Panc1 (cell line): ENCODE results near the gene KAZN. TPM values are rescaled to one million over a fixed set of nuclear protein-coding genes. Genes with fewer than 3 reads are reported as not detected.

Experiments
- ATAC-seq: fragments of 200-7000 bp; cut with Tn5 transposase; 2 replicates; pipeline ENCODE4 v1.9.1; 2020; ENCODE audit warnings: mild to moderate bottlenecking, moderate library complexity
- BruUV-seq: library from RNA; stranded (reverse); fragments of 400-500 nt; replicated peaks from 2 replicates; lab custom pipeline; 2021; lab: Mats Ljungman, UMichigan
- CTCF ChIA-PET: fragments of 300-600 bp; sonication (Branson Sonifier 250); formaldehyde crosslinking; loops from one replicate; lab custom pipeline; 2022; ENCODE audit warnings: antibody characterized with exemption; lab: Charles Lee
- POLR2A ChIA-PET: fragments of 300-600 bp; sonication (Branson Sonifier 250); formaldehyde crosslinking; loops from one replicate; lab custom pipeline; 2022; ENCODE audit warnings: antibody characterized with exemption; lab: Charles Lee
- DNase-seq: peaks from one replicate; pipeline ENCODE4 v3.0.0-alpha.2; 2010; ENCODE audit warnings: low read depth, low spot score
- H3K27ac ChIP-seq: 2 replicates; pipeline ENCODE4 v1.5.1; 2011; ENCODE audit warnings: mild to moderate bottlenecking, low read length, inconsistent platforms
- H3K27me3 ChIP-seq: fragments of 200-500 bp; sonication (Bioruptor generic); 2 replicates; pipeline ENCODE4 v1.6.0; 2014; ENCODE audit warnings: low read length, inconsistent platforms; ENCODE audit not compliant: control insufficient read depth, insufficient read depth
- H3K36me3 ChIP-seq: fragments of 200-500 bp; sonication (Bioruptor generic); 2 replicates; pipeline ENCODE4 v1.5.1; 2014; ENCODE audit warnings: inconsistent platforms, mild to moderate bottlenecking, low read length, moderate library complexity; ENCODE audit not compliant: control insufficient read depth, insufficient read depth
- H3K4me1 ChIP-seq: 2 replicates; pipeline ENCODE4 v1.5.1; 2011; ENCODE audit warnings: inconsistent platforms, mild to moderate bottlenecking, low read length, moderate library complexity; ENCODE audit not compliant: control insufficient read depth, insufficient read depth
- H3K4me3 ChIP-seq, 2 experiments: 2 replicates each; pipeline ENCODE4 v1.5.1; 2011 to 2012; ENCODE audit warnings: low read depth in 2 of 2, low read length in 2 of 2, mild to moderate bottlenecking in 2 of 2, inconsistent platforms in 1 of 2, moderate library complexity in 1 of 2
- H3K9me3 ChIP-seq: fragments of 200-500 bp; sonication (Bioruptor generic); 2 replicates; pipeline ENCODE4 v1.5.1; 2014; ENCODE audit warnings: low read depth, mild to moderate bottlenecking, inconsistent platforms, low read length, moderate library complexity; ENCODE audit not compliant: control insufficient read depth, insufficient read depth
- CTCF ChIP-seq: fragments of 450-650 bp; IDR thresholded peaks from 2 replicates; pipeline ENCODE4 v1.5.1; 2017; ENCODE audit warnings: mild to moderate bottlenecking
- POLR2AphosphoS5 ChIP-seq: IDR thresholded peaks from 2 replicates; pipeline ENCODE4 v1.6.1; 2012; ENCODE audit warnings: mild to moderate bottlenecking, low read depth, low read length, moderate library complexity
- REST ChIP-seq, 2 experiments: IDR thresholded peaks; 2 replicates each; pipeline ENCODE4 v1.6.1; 2011 to 2012; ENCODE audit warnings: low read depth in 2 of 2, control low read depth in 1 of 2, low read length in 1 of 2, mild to moderate bottlenecking in 1 of 2, moderate library complexity in 1 of 2; ENCODE audit not compliant: insufficient read depth in 1 of 2
- SIN3A ChIP-seq: IDR thresholded peaks from 2 replicates; pipeline ENCODE4 v1.6.1; 2012; ENCODE audit warnings: low read depth, mild to moderate bottlenecking, low read length, moderate library complexity, borderline replicate concordance; ENCODE audit not compliant: insufficient read depth
- TCF7L2 ChIP-seq: IDR thresholded peaks from 2 replicates; pipeline ENCODE4 v1.6.1; 2011; ENCODE audit warnings: mild to moderate bottlenecking, low read depth, low read length, inconsistent platforms
- in situ Hi-C: cut with HindIII; loops from 2 replicates; pipeline ENCODE4 v1.10.0; 2016; ENCODE audit warnings: low sequenced_read_pairs, low pct_unique_long_range_greater_than_20kb
- intact Hi-C: fragments of 100-400 bp; cut with micrococcal nuclease; formaldehyde crosslinking; loops from one replicate; pipeline ENCODE4 v1.10.0; 2022; ENCODE audit not compliant: unreplicated experiment
- total RNA-seq: library from RNA; stranded (reverse); gene quantifications from one replicate; pipeline ENCODE4 v1.2.1, GENCODE V29; 2021; ENCODE audit not compliant: unreplicated experiment

KAZN gene
- total RNA-seq, 1 experiment from 2014 or later, result 6.6 TPM

GRCh38 chr1:14806772-14807171 is 208.3 kb downstream of the KAZN start:
- ChIA-PET POLR2A (no interaction called here), CTCF (no interaction called here)
- H3K4me3 ChIP-seq, result no peak overlapping the region
- intact Hi-C loops, result no loop called here
- ATAC-seq (no peak), DNase-seq (no peak)
- 0 out of 2 replicates have a peak, but pooled peaks cover 2% of the 10 kb centered on the region for H3K9me3 ChIP-seq
- H3K4me1 ChIP-seq, result no peaks in the 10 kb centered on the region
- in situ Hi-C loops, result no loop called here
- TF ChIP-seq REST (IDR thresholded peaks at IDR 0.05; ENCODE audit: insufficient read depth in 1 of 2, low read depth in 2 of 2, low read length in 1 of 2), result no peak
- TF ChIP-seq CTCF, result no peak
- no peak for TF ChIP-seq SIN3A
- no peak for TF ChIP-seq POLR2AphosphoS5
- TF ChIP-seq TCF7L2, result no peak
- no peaks in the 10 kb centered on the region for H3K27me3 ChIP-seq
- BruUV-seq, result no TSS peak
- H3K27ac ChIP-seq, result no peak overlapping the region
- no peaks in the 10 kb centered on the region for H3K36me3 ChIP-seq

GRCh38 chr1:14808768-14809167 is 210.3 kb downstream of the KAZN start:
- POLR2A ChIA-PET, result no interaction called here
- TF ChIP-seq POLR2AphosphoS5, result no peak
- TF ChIP-seq TCF7L2, result no peak
- TF ChIP-seq SIN3A, result no peak
- no peak for TF ChIP-seq CTCF
- TF ChIP-seq REST (IDR thresholded peaks at IDR 0.05; ENCODE audit: insufficient read depth in 1 of 2, low read depth in 2 of 2, low read length in 1 of 2), result no peak
- Histone ChIP-seq H3K27ac (no peak overlapping the region), H3K27me3 (no peaks in the 10 kb centered on the region), H3K9me3 (0 out of 2 replicates have a peak, but pooled peaks cover 2% of the 10 kb centered on the region), H3K4me3 (no peak overlapping the region), H3K4me1 (no peaks in the 10 kb centered on the region), H3K36me3 (no peaks in the 10 kb centered on the region)
- DNase-seq (no peak), ATAC-seq (no peak)
- intact Hi-C loops, result no loop called here
- CTCF ChIA-PET, result no interaction called here
- no TSS peak for BruUV-seq
- in situ Hi-C loops, result no loop called here
